NT2/D1 (cell line): ENCODE results near the gene ATAT1.
A peak's percentile ranks its signal among the peaks of the same experiment; 100 is the strongest.

Source experiments
- DNase-seq: peaks from one replicate; pipeline ENCODE4 v3.0.0-alpha.2; 2011; ENCODE audit warnings: low read depth, low spot score
- H3K27me3 ChIP-seq: 2 replicates; pipeline ENCODE4 v1.6.0; 2011; ENCODE audit warnings: mild to moderate bottlenecking; ENCODE audit not compliant: insufficient read length, insufficient read depth
- H3K36me3 ChIP-seq: 2 replicates; pipeline ENCODE4 v1.6.1; 2011; ENCODE audit warnings: mild to moderate bottlenecking, low read length, mixed read lengths; ENCODE audit not compliant: insufficient read depth, insufficient read length
- H3K4me1 ChIP-seq: 2 replicates; pipeline ENCODE4 v1.5.1; 2011; ENCODE audit not compliant: insufficient read depth, insufficient read length
- H3K4me3 ChIP-seq: 2 replicates; pipeline ENCODE4 v1.5.1; 2011; ENCODE audit warnings: low read depth; ENCODE audit not compliant: insufficient read length
- H3K9ac ChIP-seq: 2 replicates; pipeline ENCODE4 v1.6.0; 2011; ENCODE audit warnings: low read depth; ENCODE audit not compliant: insufficient read length
- H3K9me3 ChIP-seq: 2 replicates; pipeline ENCODE4 v1.5.1; 2011; ENCODE audit warnings: mild to moderate bottlenecking, low read length; ENCODE audit not compliant: insufficient read depth
- SUZ12 ChIP-seq: IDR thresholded peaks from 2 replicates; pipeline ENCODE4 v1.6.1; 2011; ENCODE audit not compliant: insufficient read length, insufficient read depth; ENCODE audit errors: extremely low read depth
- YY1 ChIP-seq: IDR thresholded peaks from 2 replicates; pipeline ENCODE4 v1.6.1; 2011; ENCODE audit not compliant: insufficient read length, insufficient read depth
- ZNF274 ChIP-seq: IDR thresholded peaks from 2 replicates; pipeline ENCODE4 v1.6.1; 2011; ENCODE audit warnings: mild to moderate bottlenecking, low read depth, low read length

Gene ATAT1

DNA sequence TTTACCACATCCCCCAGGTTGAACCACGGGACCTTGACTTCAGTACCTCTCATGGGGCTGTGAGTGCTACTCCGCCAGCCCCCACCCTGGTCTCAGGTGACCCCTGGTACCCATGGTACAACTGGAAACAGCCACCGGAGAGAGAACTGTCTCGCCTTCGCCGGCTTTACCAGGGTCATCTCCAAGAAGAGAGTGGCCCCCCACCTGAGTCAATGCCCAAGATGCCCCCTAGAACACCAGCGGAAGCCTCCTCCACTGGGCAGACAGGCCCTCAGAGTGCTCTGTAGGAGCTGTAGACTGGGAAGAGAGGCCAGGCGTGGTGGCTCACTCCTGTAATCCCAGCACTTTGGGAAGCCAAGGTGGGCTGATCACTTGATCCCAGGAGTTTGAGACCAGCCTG, 1.2 kb upstream of the ATAT1 start:
- Histone ChIP-seq H3K9ac (no peak overlapping the region), H3K4me1 (peaks cover 3% of the 10 kb centered on the region), H3K9me3 (no peaks in the 10 kb centered on the region), H3K4me3 (no peak overlapping the region), H3K36me3 (peaks cover 83% of the 10 kb centered on the region), H3K27me3 (no peaks in the 10 kb centered on the region)
- DNase-seq, result no peak
- no peak for TF ChIP-seq YY1
- no peak for TF ChIP-seq SUZ12
- no peak for TF ChIP-seq ZNF274

DNA sequence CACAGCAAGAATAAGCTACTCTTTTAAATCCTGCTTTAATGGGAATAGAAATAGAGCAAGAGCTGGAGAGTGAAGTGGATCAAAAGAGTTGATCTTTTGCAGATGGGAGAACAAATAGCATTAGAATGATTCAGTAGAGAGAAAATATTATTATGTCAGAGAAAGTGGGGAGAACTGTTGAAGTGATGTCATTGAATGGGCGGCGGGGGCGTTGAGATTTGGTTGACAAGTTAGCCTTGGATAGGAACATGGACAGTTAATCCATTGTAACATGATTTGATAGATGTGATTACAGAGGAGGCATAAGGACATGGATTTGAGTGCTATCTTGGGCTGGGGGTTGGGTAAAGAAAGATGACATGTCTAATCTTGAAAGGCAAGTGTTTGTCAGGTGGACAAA, 9.2 kb downstream of the ATAT1 start:
- H3K36me3 ChIP-seq, result peaks cover 33% of the 10 kb centered on the region
- no peaks in the 10 kb centered on the region for H3K9me3 ChIP-seq
- H3K27me3 ChIP-seq, result no peaks in the 10 kb centered on the region
- DNase-seq, result no peak
- H3K4me3 ChIP-seq, result no peak overlapping the region
- H3K4me1 ChIP-seq, result no peaks in the 10 kb centered on the region
- H3K9ac ChIP-seq, result no peak overlapping the region
- TF ChIP-seq YY1 (no peak), SUZ12 (no peak), ZNF274 (no peak)

DNA sequence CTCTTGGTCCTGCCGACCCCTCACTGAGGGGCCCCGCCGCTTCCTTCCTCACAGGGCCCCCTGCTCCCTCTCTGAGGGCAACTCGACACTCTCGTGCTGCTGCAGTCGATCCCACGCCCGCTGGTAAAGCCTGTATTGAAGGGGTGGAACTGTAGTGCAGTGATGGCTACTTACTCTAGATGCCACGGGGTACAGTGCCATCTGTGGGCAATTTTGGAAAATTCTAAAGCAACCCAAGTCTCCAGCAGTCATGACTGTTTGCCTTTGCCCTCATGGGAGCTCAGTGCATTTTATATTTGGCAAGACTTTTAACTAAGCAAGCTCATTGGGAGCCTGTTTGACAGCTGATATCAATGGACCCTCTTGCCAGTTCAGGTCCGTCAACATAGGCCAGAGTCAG, 13.8 kb downstream of the ATAT1 start:
- H3K9ac ChIP-seq, result no peak overlapping the region
- H3K9me3 ChIP-seq, result no peaks in the 10 kb centered on the region
- H3K4me3 ChIP-seq, result no peak overlapping the region
- no peaks in the 10 kb centered on the region for H3K4me1 ChIP-seq
- TF ChIP-seq SUZ12 (no peak), YY1 (no peak), ZNF274 (no peak)
- H3K27me3 ChIP-seq, result no peaks in the 10 kb centered on the region
- peaks cover 56% of the 10 kb centered on the region for H3K36me3 ChIP-seq
- DNase-seq, result no peak

DNA sequence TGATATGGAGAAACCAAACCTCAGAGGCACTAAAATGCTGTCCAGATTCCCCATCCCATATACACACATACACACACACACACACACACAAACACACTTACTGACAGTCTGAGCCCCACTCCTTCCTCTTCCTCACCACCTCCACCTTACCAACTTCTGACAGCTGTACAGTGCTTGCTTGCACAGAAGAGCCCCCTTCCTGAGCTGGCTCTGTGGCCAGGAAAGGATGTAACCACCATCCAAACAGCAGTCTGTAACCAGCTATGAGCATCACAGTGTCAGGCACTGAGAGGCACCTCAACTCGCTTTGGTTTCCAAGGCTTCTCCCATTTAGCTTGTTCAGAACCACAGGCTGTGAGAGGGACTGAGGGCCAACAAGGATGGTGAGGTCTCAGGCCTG, 14.4 kb downstream of the ATAT1 start:
- Histone ChIP-seq H3K9me3 (no peaks in the 10 kb centered on the region), H3K4me3 (no peak overlapping the region), H3K27me3 (no peaks in the 10 kb centered on the region), H3K4me1 (no peaks in the 10 kb centered on the region), H3K36me3 (peaks cover 62% of the 10 kb centered on the region), H3K9ac (no peak overlapping the region)
- DNase-seq, result no peak
- TF ChIP-seq SUZ12, result no peak
- TF ChIP-seq YY1, result no peak
- no peak for TF ChIP-seq ZNF274

DNA sequence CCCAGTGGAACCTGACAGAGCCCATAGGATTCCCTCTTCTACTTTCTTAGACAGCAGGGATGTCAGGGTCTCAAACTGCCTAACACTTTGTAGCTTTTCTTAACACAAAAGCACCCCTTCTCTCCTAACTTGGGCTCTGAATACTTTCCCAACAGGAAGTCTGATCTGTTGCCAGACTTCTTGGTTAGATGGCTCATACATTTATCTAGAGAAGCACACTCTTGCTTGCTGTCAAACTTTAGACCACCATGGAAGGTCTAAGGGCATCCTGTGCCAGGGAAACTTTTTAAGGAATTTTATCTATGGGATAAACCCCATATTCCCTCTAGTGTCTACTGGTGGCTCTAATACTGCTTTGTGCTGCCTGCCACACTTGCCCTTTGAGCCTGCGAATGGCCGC, 17.0 kb downstream of the ATAT1 start:
- DNase-seq, result no peak
- Histone ChIP-seq H3K36me3 (peaks cover 55% of the 10 kb centered on the region), H3K27me3 (no peaks in the 10 kb centered on the region), H3K9ac (no peak overlapping the region), H3K9me3 (no peaks in the 10 kb centered on the region), H3K4me1 (no peaks in the 10 kb centered on the region), H3K4me3 (no peak overlapping the region)
- TF ChIP-seq SUZ12, result no peak
- TF ChIP-seq ZNF274, result no peak
- no peak for TF ChIP-seq YY1

DNA sequence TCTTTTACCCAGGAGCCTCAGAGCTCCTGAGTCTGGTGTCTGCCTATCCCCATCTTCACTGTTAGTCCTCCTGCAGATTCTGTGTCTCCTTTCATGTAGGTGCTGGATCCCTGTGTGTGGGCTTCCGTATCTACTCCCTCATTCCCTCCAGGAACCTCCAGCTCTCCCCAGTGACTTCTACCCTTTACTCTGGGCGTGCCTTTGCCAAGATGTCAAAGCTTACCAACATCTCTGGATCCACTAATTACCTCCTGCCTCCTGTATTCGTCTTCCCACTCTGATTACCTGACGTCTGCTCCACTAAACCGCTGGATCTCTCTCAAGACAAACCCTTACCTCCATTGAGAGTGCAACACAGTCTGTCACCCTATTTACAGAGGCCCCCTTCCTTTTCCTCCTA, 18.1 kb downstream of the ATAT1 start:
- Histone ChIP-seq H3K9me3 (no peaks in the 10 kb centered on the region), H3K4me1 (no peaks in the 10 kb centered on the region), H3K27me3 (no peaks in the 10 kb centered on the region), H3K9ac (no peak overlapping the region), H3K4me3 (no peak overlapping the region), H3K36me3 (peaks cover 56% of the 10 kb centered on the region)
- DNase-seq, result no peak
- TF ChIP-seq YY1, result no peak
- TF ChIP-seq ZNF274, result no peak
- TF ChIP-seq SUZ12, result no peak

DNA sequence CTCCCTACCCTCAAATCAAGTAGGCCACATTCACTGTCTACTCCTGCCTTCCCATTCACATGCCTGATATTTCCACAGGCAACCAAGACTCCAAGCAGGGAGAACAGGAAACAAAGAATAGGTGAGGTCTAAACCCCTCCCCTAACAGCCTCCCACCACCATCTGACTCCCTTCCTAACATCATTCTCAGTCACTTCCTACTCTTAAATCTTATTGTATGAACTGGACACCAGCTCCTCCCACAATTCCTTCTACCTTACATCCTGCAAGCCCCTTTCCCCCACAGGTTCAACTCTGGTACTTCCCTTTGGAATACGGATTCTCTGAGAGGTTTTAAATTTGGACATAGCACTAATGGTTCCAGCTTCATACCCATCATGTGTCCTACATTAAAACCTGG, 19.3 kb downstream of the ATAT1 start:
- no peak for DNase-seq
- peak overlapping the region; percentile 63 for H3K9ac ChIP-seq
- H3K27me3 ChIP-seq, result no peaks in the 10 kb centered on the region
- peak overlapping the region; percentile 10 for H3K4me3 ChIP-seq
- H3K4me1 ChIP-seq, result no peaks in the 10 kb centered on the region
- no peak for TF ChIP-seq YY1
- TF ChIP-seq ZNF274, result no peak
- no peak for TF ChIP-seq SUZ12
- peaks cover 55% of the 10 kb centered on the region for H3K36me3 ChIP-seq
- H3K9me3 ChIP-seq, result no peaks in the 10 kb centered on the region

DNA sequence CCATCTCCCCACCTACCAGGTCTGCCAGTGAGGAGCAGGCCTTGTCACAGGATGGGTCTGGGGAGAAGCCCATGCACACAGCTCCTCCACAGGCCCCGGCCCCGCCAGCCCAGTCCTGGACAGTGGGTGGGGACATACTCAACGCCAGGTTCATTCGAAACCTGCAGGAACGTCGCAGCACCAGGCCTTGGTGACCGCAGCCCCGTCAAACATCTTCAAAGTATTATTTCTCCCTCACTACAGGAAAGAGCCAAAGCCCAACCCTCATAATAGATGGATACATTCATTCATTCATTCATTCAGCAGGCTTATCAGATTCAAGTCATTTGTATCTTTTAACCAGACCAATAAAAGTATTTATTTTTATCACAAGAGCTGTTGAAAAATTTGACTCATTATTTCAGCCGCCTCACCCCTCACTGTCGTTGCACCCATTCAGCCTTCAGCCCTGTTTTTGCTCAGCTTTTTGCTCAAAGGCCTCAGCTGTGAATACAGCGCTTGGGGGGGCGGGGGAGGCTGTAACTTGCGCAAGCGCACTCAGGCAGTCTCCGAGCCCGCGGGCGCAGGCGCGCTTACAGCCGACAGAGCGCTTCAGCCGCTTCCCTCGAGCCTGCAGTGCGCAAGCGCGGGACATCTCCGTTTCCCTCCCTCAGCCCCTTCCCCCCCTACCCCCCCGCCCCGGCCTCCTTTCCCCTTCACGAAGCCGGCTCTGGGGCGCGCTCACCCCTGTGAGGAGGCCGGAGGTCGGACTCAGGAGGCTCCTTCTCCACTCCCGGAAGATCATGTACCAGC, 20.0 kb downstream of the ATAT1 start, which contains the start of gene C6orf136:
Gene C6orf136 (plus strand): TSS at position 684 of the 792 bp plus-strand sequence. CDS start 99 bp downstream, at position 783.
- Histone ChIP-seq H3K4me3 (peak within 1 kb of the TSS; percentile 83), H3K9me3 (no peaks in the 10 kb centered on the region), H3K9ac (peak within 1 kb of the TSS; percentile 95), H3K4me1 (no peaks in the 10 kb centered on the region), H3K36me3 (peaks cover 52% of the 10 kb centered on the region), H3K27me3 (no peaks in the 10 kb centered on the region)
- peak; percentile 82 for DNase-seq
- no peak for TF ChIP-seq YY1
- no peak for TF ChIP-seq SUZ12
- TF ChIP-seq ZNF274, result no peak
